Calu3 (cell line): ENCODE measurements around the gene ASPRV1. TPM values are rescaled to one million over a fixed set of nuclear protein-coding genes. Genes with fewer than 3 reads are reported as not detected.

Experiments used
- BruUV-seq: library from RNA; stranded (reverse); fragments of 400-500 nt; replicated peaks from 2 replicates; lab custom pipeline; 2021; lab: Mats Ljungman, UMichigan
- CTCF ChIA-PET: fragments of 300-600 bp; sonication (Branson Sonifier 250); formaldehyde crosslinking; loops from one replicate; lab custom pipeline; 2022; ENCODE audit warnings: antibody characterized with exemption; lab: Charles Lee
- DNase-seq: peaks from one replicate; pipeline ENCODE4 v3.0.0; 2022
- H3K27ac Mint-ChIP-seq: one replicate; pipeline ENCODE4 v1.8.0; 2022; ENCODE audit warnings: mixed read lengths; ENCODE audit not compliant: unreplicated experiment
- H3K27me3 Mint-ChIP-seq: one replicate; pipeline ENCODE4 v1.8.0; 2022; ENCODE audit warnings: mixed read lengths; ENCODE audit not compliant: unreplicated experiment
- H3K36me3 Mint-ChIP-seq: one replicate; pipeline ENCODE4 v1.8.0; 2022; ENCODE audit warnings: mild to moderate bottlenecking, moderate library complexity, mixed read lengths; ENCODE audit not compliant: insufficient read depth, unreplicated experiment
- H3K4me1 Mint-ChIP-seq: one replicate; pipeline ENCODE4 v1.8.0; 2022; ENCODE audit warnings: mild to moderate bottlenecking, low read depth, mixed read lengths; ENCODE audit not compliant: unreplicated experiment
- H3K4me3 Mint-ChIP-seq: one replicate; pipeline ENCODE4 v1.8.0; 2022; ENCODE audit warnings: mild to moderate bottlenecking, low read depth, moderate library complexity, mixed read lengths; ENCODE audit not compliant: unreplicated experiment
- H3K9me3 Mint-ChIP-seq: one replicate; pipeline ENCODE4 v1.8.0; 2022; ENCODE audit warnings: low read depth, mixed read lengths; ENCODE audit not compliant: unreplicated experiment
- CTCF ChIP-seq: fragments of 200-600 bp; IDR thresholded peaks from one replicate; pipeline ENCODE4 v1.8.0; 2022; ENCODE audit warnings: antibody characterized with exemption; ENCODE audit not compliant: unreplicated experiment
- intact Hi-C: fragments of 100-400 bp; cut with micrococcal nuclease; formaldehyde crosslinking; loops from one replicate; pipeline ENCODE4 v1.10.0; 2022; ENCODE audit not compliant: unreplicated experiment
- total RNA-seq: library from RNA; stranded (reverse); gene quantifications from 2 replicates; pipeline ENCODE4 v1.2.3, GENCODE V29; 2022

ASPRV1 gene
- total RNA-seq, 1 experiment from 2014 or later, result 0.17 TPM

GRCh38 chr2:69993048-69993565 is 31.7 kb upstream of the ASPRV1 start:
- no TSS peak for BruUV-seq
- no peak for TF ChIP-seq CTCF
- no peaks in the 10 kb centered on the region for H3K36me3 Mint-ChIP-seq
- no peak for DNase-seq
- no peak overlapping the region for H3K4me3 Mint-ChIP-seq
- H3K27ac Mint-ChIP-seq, result no peak overlapping the region
- intact Hi-C loops, result loop anchor here (10.0 kb wide), 1 partner anchor 152 kb away; no protein-coding TSS in a partner anchor
- H3K4me1 Mint-ChIP-seq, result peaks cover 9% of the 10 kb centered on the region
- no peaks in the 10 kb centered on the region for H3K27me3 Mint-ChIP-seq
- no peaks in the 10 kb centered on the region for H3K9me3 Mint-ChIP-seq
- CTCF ChIA-PET, result no interaction called here

GRCh38 chr2:69992310-69993047 is 31.0 kb upstream of the ASPRV1 start:
- no peak for TF ChIP-seq CTCF
- intact Hi-C loops, result loop anchor here (10.0 kb wide), 1 partner anchor 152 kb away; no protein-coding TSS in a partner anchor
- no peak for DNase-seq
- no peaks in the 10 kb centered on the region for H3K36me3 Mint-ChIP-seq
- H3K4me3 Mint-ChIP-seq, result no peak overlapping the region
- no peak overlapping the region for H3K27ac Mint-ChIP-seq
- H3K27me3 Mint-ChIP-seq, result no peaks in the 10 kb centered on the region
- H3K9me3 Mint-ChIP-seq, result no peaks in the 10 kb centered on the region
- H3K4me1 Mint-ChIP-seq, result peaks cover 5% of the 10 kb centered on the region
- no TSS peak for BruUV-seq
- CTCF ChIA-PET, result no interaction called here

GRCh38 chr2:69989441-69990105 is 28.1 kb upstream of the ASPRV1 start:
- TF ChIP-seq CTCF, result no peak
- peaks cover 2% of the 10 kb centered on the region for H3K9me3 Mint-ChIP-seq
- H3K4me1 Mint-ChIP-seq, result no peaks in the 10 kb centered on the region
- intact Hi-C loops, result loop anchor here (10.0 kb wide), 1 partner anchor 155 kb away; no protein-coding TSS in a partner anchor
- DNase-seq, result no peak
- H3K27ac Mint-ChIP-seq, result no peak overlapping the region
- H3K4me3 Mint-ChIP-seq, result no peak overlapping the region
- H3K36me3 Mint-ChIP-seq, result no peaks in the 10 kb centered on the region
- no peaks in the 10 kb centered on the region for H3K27me3 Mint-ChIP-seq
- CTCF ChIA-PET, result no interaction called here
- BruUV-seq, result no TSS peak

GRCh38 chr2:69989009-69989408 is 27.6 kb upstream of the ASPRV1 start:
- no peak for DNase-seq
- peaks cover 2% of the 10 kb centered on the region for H3K9me3 Mint-ChIP-seq
- no peak overlapping the region for H3K27ac Mint-ChIP-seq
- no peaks in the 10 kb centered on the region for H3K36me3 Mint-ChIP-seq
- no peak overlapping the region for H3K4me3 Mint-ChIP-seq
- no peak for TF ChIP-seq CTCF
- BruUV-seq, result no TSS peak
- H3K4me1 Mint-ChIP-seq, result no peaks in the 10 kb centered on the region
- CTCF ChIA-PET, result no interaction called here
- intact Hi-C loops, result no loop called here
- H3K27me3 Mint-ChIP-seq, result no peaks in the 10 kb centered on the region
